Measurements from ENCODE around the gene NDUFS1.

- TF ChIP-seq, protein P1, sequence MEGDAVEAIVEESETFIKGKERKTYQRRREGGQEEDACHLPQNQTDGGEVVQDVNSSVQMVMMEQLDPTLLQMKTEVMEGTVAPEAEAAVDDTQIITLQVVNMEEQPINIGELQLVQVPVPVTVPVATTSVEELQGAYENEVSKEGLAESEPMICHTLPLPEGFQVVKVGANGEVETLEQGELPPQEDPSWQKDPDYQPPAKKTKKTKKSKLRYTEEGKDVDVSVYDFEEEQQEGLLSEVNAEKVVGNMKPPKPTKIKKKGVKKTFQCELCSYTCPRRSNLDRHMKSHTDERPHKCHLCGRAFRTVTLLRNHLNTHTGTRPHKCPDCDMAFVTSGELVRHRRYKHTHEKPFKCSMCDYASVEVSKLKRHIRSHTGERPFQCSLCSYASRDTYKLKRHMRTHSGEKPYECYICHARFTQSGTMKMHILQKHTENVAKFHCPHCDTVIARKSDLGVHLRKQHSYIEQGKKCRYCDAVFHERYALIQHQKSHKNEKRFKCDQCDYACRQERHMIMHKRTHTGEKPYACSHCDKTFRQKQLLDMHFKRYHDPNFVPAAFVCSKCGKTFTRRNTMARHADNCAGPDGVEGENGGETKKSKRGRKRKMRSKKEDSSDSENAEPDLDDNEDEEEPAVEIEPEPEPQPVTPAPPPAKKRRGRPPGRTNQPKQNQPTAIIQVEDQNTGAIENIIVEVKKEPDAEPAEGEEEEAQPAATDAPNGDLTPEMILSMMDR (IDR thresholded peaks at IDR 0.05): no peak
- no peak for TF ChIP-seq POLR2A (IDR thresholded peaks at IDR 0.05)
These were observed 89.8 kb downstream of the NDUFS1 start for GRCh38 chr2:206069417-206069816.

All from testis (tissue), 2 donors.